CD4-positive, alpha-beta T cell (primary cell): Measurements from ENCODE around the gene SPACA4. TPM values are rescaled to one million over a fixed set of nuclear protein-coding genes. Genes with fewer than 3 reads are reported as not detected.
"Not testable (repeated sequence)": the region's sequence is repeated elsewhere in the genome, so short reads cannot be mapped to it uniquely, and the experiment has no call there.

Source experiments
- ATAC-seq: fragments of 200-7000 bp; cut with Tn5 transposase; one replicate; pipeline ENCODE4 v1.10.0; 2022; ENCODE audit warnings: mild to moderate bottlenecking; ENCODE audit not compliant: poor library complexity
- CTCF ChIA-PET: fragments of 350-600 bp; sonication (Branson Sonifier 250); formaldehyde crosslinking; loops from one replicate; lab custom pipeline; 2021; ENCODE audit warnings: antibody characterized with exemption, inconsistent platforms; lab: Charles Lee
- POLR2A ChIA-PET: fragments of 350-600 bp; sonication (Branson Sonifier 250); formaldehyde crosslinking; loops from one replicate; lab custom pipeline; 2021; ENCODE audit warnings: antibody characterized with exemption, inconsistent platforms; lab: Charles Lee
- DNase-seq, 14 experiments: peaks; one replicate each; pipeline ENCODE4 v3.0.0-alpha.2; 2013 to 2020; ENCODE audit warnings: mixed read lengths in 2 of 14
- H3K27ac ChIP-seq, 2 donors: one replicate each; pipeline versions ENCODE4 v1.5.1 to v1.7.0; 2013; ENCODE audit warnings: low read length in 2 of 2, low read depth in 1 of 2, mild to moderate bottlenecking in 1 of 2
- H3K27me3 ChIP-seq, 2 experiments: 1 replicate in 1 of 2; 2 replicates in 1 of 2; pipeline versions ENCODE4 v1.6.1 to v1.7.0; 2013; ENCODE audit warnings: low read length in 2 of 2, control low read depth in 1 of 2, mild to moderate bottlenecking in 1 of 2, moderate library complexity in 1 of 2; ENCODE audit not compliant: insufficient read depth in 2 of 2, control insufficient read depth in 1 of 2
- H3K36me3 ChIP-seq: one replicate; pipeline ENCODE4 v1.6.1; 2013; ENCODE audit warnings: low read length, control low read depth; ENCODE audit not compliant: insufficient read depth
- H3K4me1 ChIP-seq: one replicate; pipeline ENCODE4 v1.6.1; 2013; ENCODE audit warnings: low read length, control low read depth; ENCODE audit not compliant: insufficient read depth
- H3K4me3 ChIP-seq: one replicate; pipeline ENCODE4 v1.5.1; 2013; ENCODE audit warnings: mild to moderate bottlenecking, low read length, moderate library complexity
- H3K9me3 ChIP-seq, 2 experiments: 1 replicate in 1 of 2; 2 replicates in 1 of 2; pipeline versions ENCODE4 v1.6.1 to v1.7.0; 2013; ENCODE audit warnings: low read length in 2 of 2, mild to moderate bottlenecking in 2 of 2, control low read depth in 1 of 2, moderate library complexity in 1 of 2; ENCODE audit not compliant: control insufficient read depth in 1 of 2, insufficient read depth in 1 of 2
- H3K27ac Mint-ChIP-seq: one replicate; pipeline ENCODE4 v1.8.0; 2020; ENCODE audit warnings: mixed read lengths
- H3K27me3 Mint-ChIP-seq: one replicate; pipeline ENCODE4 v1.8.0; 2021; ENCODE audit warnings: mixed read lengths
- H3K36me3 Mint-ChIP-seq: one replicate; pipeline ENCODE4 v1.8.0; 2021; ENCODE audit warnings: low read depth, mixed read lengths
- H3K4me1 Mint-ChIP-seq: one replicate; pipeline ENCODE4 v1.8.0; 2021; ENCODE audit warnings: low read depth, mixed read lengths
- H3K4me3 Mint-ChIP-seq: one replicate; pipeline ENCODE4 v1.8.0; 2020; ENCODE audit warnings: mild to moderate bottlenecking, mixed read lengths
- H3K9me3 Mint-ChIP-seq: one replicate; pipeline ENCODE4 v1.8.0; 2020; ENCODE audit warnings: mixed read lengths
- intact Hi-C, 2 experiments: fragments of 100-400 bp; cut with DNase I in 1 of 2; cut with micrococcal nuclease in 1 of 2; formaldehyde crosslinking; loops; one replicate each; pipeline versions ENCODE4 v1.15.1 to v1.9.0; 2023 to 2025; cut with DNase I, micrococcal nuclease
- total RNA-seq, 174 experiments: library from RNA in 2 of 174; stranded (reverse) in 2 of 174; gene quantifications; one replicate each; pipeline ENCODE4 v1.2.3 and lab custom pipeline; 2021 to 2026
- TF ChIP-seq, protein P1 (sequence below): fragments of 200-600 bp; IDR thresholded peaks from one replicate; pipeline ENCODE4 v1.8.0; 2022; ENCODE audit warnings: antibody characterized with exemption, mild to moderate bottlenecking

SPACA4 gene
- total RNA-seq, 2 experiments from 2014 or later = not detected

DNA sequence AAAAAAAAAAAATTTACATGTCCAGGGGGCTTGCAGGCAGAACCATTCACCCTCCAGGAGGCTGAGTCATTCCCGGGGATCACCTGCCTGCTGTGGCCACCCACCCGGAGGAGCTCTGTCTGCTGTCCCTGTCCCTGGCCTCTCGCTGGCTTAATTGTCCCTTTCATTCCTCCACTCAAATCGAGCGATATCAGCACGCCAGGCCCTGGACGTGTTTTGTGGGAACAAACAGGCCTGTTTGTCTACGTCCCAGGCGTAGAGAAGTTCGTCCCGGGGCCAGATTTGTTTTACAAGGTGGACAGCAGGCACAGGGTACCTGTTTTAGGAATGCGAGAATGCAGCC, 33.4 kb upstream of the SPACA4 start:
- intact Hi-C loops = no loop called here
- H3K36me3 Mint-ChIP-seq = no peaks in the 10 kb centered on the region
- peaks cover 4% of the 10 kb centered on the region for H3K4me1 ChIP-seq
- H3K27ac Mint-ChIP-seq = no peak overlapping the region
- H3K27ac ChIP-seq = no peak overlapping the region
- H3K4me3 Mint-ChIP-seq = no peak overlapping the region
- no peaks in the 10 kb centered on the region for H3K9me3 ChIP-seq
- H3K27me3 ChIP-seq = no peaks in the 10 kb centered on the region
- H3K9me3 Mint-ChIP-seq = no peaks in the 10 kb centered on the region
- POLR2A ChIA-PET = no interaction called here
- ATAC-seq = no peak
- CTCF ChIA-PET = no interaction called here
- H3K4me1 Mint-ChIP-seq = no peaks in the 10 kb centered on the region
- TF ChIP-seq, protein P1, sequence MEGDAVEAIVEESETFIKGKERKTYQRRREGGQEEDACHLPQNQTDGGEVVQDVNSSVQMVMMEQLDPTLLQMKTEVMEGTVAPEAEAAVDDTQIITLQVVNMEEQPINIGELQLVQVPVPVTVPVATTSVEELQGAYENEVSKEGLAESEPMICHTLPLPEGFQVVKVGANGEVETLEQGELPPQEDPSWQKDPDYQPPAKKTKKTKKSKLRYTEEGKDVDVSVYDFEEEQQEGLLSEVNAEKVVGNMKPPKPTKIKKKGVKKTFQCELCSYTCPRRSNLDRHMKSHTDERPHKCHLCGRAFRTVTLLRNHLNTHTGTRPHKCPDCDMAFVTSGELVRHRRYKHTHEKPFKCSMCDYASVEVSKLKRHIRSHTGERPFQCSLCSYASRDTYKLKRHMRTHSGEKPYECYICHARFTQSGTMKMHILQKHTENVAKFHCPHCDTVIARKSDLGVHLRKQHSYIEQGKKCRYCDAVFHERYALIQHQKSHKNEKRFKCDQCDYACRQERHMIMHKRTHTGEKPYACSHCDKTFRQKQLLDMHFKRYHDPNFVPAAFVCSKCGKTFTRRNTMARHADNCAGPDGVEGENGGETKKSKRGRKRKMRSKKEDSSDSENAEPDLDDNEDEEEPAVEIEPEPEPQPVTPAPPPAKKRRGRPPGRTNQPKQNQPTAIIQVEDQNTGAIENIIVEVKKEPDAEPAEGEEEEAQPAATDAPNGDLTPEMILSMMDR = no peak
- H3K4me3 ChIP-seq = no peak overlapping the region
- H3K36me3 ChIP-seq = no peaks in the 10 kb centered on the region
- H3K27me3 Mint-ChIP-seq = peaks cover 5% of the 10 kb centered on the region
- DNase-seq = no peak

DNA sequence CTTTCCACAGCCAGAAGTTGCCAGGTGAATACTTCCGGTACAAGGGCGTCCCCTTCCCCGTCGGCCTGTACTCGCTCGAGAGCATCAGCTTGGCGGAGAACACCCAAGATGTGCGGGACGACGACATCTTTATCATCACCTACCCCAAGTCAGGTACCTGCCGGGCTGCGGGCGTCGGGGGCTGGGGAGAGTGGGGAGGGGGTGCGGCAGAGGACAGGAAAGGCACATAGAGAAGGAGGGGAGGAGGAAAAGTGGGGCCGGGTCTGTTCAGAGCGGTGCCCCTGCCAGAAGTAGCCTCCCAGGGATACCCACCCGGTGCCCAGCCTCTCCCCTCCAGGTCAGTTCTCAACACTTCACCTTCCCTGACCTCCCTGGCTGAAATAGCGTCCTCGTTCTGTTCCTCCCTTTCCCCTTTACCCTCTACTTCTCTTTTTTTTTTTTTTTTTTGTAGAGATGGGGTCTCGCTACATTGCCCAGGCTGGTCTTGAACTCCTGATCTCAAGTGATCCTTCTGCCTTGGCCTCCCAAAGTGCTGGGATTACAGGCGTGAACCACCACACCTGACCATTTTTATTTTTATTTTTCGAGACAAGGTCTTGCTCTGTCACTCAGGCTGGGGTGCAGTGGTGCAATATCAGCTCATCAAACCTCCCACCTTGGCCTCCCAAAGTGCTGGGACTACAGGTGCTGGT, 30.5 kb upstream of the SPACA4 start:
- no peak overlapping the region for H3K4me3 ChIP-seq
- H3K27ac Mint-ChIP-seq = no peak overlapping the region
- no peaks in the 10 kb centered on the region for H3K36me3 ChIP-seq
- H3K27ac ChIP-seq = no peak overlapping the region
- ATAC-seq = no peak
- H3K27me3 ChIP-seq = no peaks in the 10 kb centered on the region
- ChIA-PET CTCF (no interaction called here), POLR2A (no interaction called here)
- no peak for DNase-seq
- no peaks in the 10 kb centered on the region for H3K4me1 Mint-ChIP-seq
- H3K4me1 ChIP-seq = peaks cover 4% of the 10 kb centered on the region
- H3K9me3 Mint-ChIP-seq = no peaks in the 10 kb centered on the region
- H3K36me3 Mint-ChIP-seq = no peaks in the 10 kb centered on the region
- H3K9me3 ChIP-seq = no peaks in the 10 kb centered on the region
- TF ChIP-seq, protein P1 = no peak
- H3K4me3 Mint-ChIP-seq = no peak overlapping the region
- intact Hi-C loops = no loop called here
- H3K27me3 Mint-ChIP-seq = no peaks in the 10 kb centered on the region

DNA sequence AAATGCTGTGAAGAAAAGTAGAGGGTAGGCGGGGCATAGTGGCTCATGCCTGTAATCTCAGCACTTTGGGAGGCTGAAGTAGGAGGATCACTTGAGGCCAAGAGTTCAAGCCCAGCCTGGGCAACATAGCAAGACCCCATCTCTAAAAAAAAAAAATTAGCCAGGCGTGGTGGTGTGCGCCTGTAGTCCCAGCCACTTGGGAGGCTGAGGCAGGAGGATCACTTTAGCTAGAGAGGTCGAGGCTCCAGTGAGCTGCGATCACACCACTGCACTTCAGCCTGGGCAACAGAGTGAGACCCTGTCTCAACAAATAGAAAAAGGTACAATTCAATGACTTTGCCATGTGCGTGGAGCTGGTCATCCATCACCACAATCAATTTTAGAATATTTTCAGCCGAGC, 28.6 kb upstream of the SPACA4 start:
- H3K27me3 ChIP-seq, POLR2A ChIA-PET, H3K4me3 Mint-ChIP-seq, H3K4me1 Mint-ChIP-seq, intact Hi-C loops, DNase-seq, CTCF ChIA-PET, H3K4me3 ChIP-seq, H3K36me3 ChIP-seq, H3K4me1 ChIP-seq, H3K36me3 Mint-ChIP-seq, H3K27ac ChIP-seq, H3K9me3 Mint-ChIP-seq, H3K27ac Mint-ChIP-seq, H3K9me3 ChIP-seq, ATAC-seq, H3K27me3 Mint-ChIP-seq: not testable (repeated sequence)

DNA sequence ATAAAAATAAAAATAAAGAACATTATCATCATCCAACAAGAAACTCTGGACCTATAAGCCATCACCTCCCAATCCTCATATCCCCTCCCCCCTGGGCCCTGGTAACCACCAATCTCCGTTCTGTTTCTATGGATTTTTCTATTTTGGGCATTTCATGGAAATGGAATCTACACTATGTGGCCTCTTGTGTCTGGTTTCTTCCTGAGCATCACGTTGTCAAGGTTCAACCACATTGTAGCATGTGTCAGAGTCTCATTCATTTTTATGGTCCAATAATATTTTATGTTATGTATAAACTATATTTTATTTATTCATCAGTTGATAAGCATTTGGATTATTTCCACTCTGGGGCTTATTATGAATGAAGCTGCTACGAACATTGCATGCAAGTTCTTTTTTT, 27.7 kb upstream of the SPACA4 start:
- Mint-ChIP-seq H3K9me3 (no peaks in the 10 kb centered on the region), H3K27me3 (no peaks in the 10 kb centered on the region), H3K4me1 (no peaks in the 10 kb centered on the region), H3K4me3 (no peak overlapping the region), H3K36me3 (no peaks in the 10 kb centered on the region), H3K27ac (no peak overlapping the region)
- no peak overlapping the region for H3K27ac ChIP-seq
- ATAC-seq = no peak
- no peaks in the 10 kb centered on the region for H3K9me3 ChIP-seq
- DNase-seq = no peak
- ChIA-PET CTCF (no interaction called here), POLR2A (no interaction called here)
- peaks cover 5% of the 10 kb centered on the region for H3K4me1 ChIP-seq
- intact Hi-C loops = no loop called here
- no peaks in the 10 kb centered on the region for H3K36me3 ChIP-seq
- no peak overlapping the region for H3K4me3 ChIP-seq
- TF ChIP-seq, protein P1 = no peak
- no peaks in the 10 kb centered on the region for H3K27me3 ChIP-seq
